GM12878 (cell line): ENCODE results near the gene PDZD2. TPM values are rescaled to one million over a fixed set of nuclear protein-coding genes. Genes with fewer than 3 reads are reported as not detected.

Source experiments
- ATAC-seq: fragments of 200-7000 bp; cut with Tn5 transposase; 3 replicates; pipeline ENCODE4 v1.9.1; 2020; ENCODE audit warnings: mild to moderate bottlenecking, moderate library complexity
- BruUV-seq: library from RNA; stranded (reverse); fragments of 400-500 nt; replicated peaks from 2 replicates; lab custom pipeline; 2021; lab: Mats Ljungman, UMichigan
- CTCF ChIA-PET: fragments of 300-600 bp; sonication (Branson Sonifier 250); formaldehyde crosslinking; extraction: SDS; loops from one replicate; lab custom pipeline; 2021; ENCODE audit warnings: inconsistent platforms; lab: Yijun Ruan, JAX
- POLR2A ChIA-PET: fragments of 350-600 bp; formaldehyde crosslinking; extraction: SDS; loops from one replicate; lab custom pipeline; 2021; ENCODE audit warnings: inconsistent platforms; lab: Charles Lee
- RAD21 ChIA-PET: fragments of 300-600 bp; sonication (Branson Sonifier 250); formaldehyde crosslinking; loops from one replicate; lab custom pipeline; 2023; ENCODE audit warnings: antibody characterized with exemption; ENCODE audit not compliant: unreplicated experiment; lab: Charles Lee
- SMC1A ChIA-PET: fragments of 300-600 bp; sonication (Branson Sonifier 250); formaldehyde crosslinking; loops from one replicate; lab custom pipeline; 2023; ENCODE audit not compliant: unreplicated experiment, uncharacterized antibody; lab: Charles Lee
- DNase-seq: peaks from one replicate; pipeline ENCODE4 v3.0.0-alpha.2; 2011; ENCODE audit warnings: low read depth, low spot score
- FAIRE-seq: peaks from 3 replicates; lab custom pipeline; 2011; peaks lifted over from hg19 to GRCh38; lab: Jason Lieb, UNC
- H2AFZ ChIP-seq: 2 replicates; pipeline ENCODE4 v1.6.0; 2011; ENCODE audit warnings: low read depth, low read length, control low read depth; ENCODE audit not compliant: control insufficient read depth
- H3K27ac ChIP-seq: 2 replicates; pipeline ENCODE4 v1.5.1; 2011; ENCODE audit warnings: control low read depth; ENCODE audit not compliant: control insufficient read depth, insufficient read depth
- H3K27me3 ChIP-seq, 2 experiments: replicated peaks in 1 of 2; 2 replicates each; pipeline versions ENCODE4 v1.6.0 to v1.6.1; 2011; ENCODE audit warnings: low read length in 1 of 2; ENCODE audit not compliant: control insufficient read depth in 2 of 2, insufficient read depth in 2 of 2
- H3K36me3 ChIP-seq, 2 experiments: 2 replicates each; pipeline ENCODE4 v1.5.1; 2011; ENCODE audit warnings: low read length in 1 of 2; ENCODE audit not compliant: control insufficient read depth in 2 of 2, insufficient read depth in 2 of 2
- H3K4me1 ChIP-seq: 2 replicates; pipeline ENCODE4 v1.6.1; 2011; ENCODE audit warnings: mild to moderate bottlenecking, low read length, moderate library complexity, mixed read lengths; ENCODE audit not compliant: control insufficient read depth, insufficient read depth
- H3K4me2 ChIP-seq: 2 replicates; pipeline ENCODE4 v1.6.0; 2011; ENCODE audit warnings: control low read depth; ENCODE audit not compliant: control insufficient read depth, insufficient read depth
- H3K4me3 ChIP-seq: fragments of 200-600 bp; sonication (generic); 2 replicates; pipeline ENCODE4 v1.5.1; 2016
- H3K79me2 ChIP-seq: 2 replicates; pipeline ENCODE4 v1.6.0; 2011; ENCODE audit warnings: low read length; ENCODE audit not compliant: control insufficient read depth, insufficient read depth
- H3K9ac ChIP-seq: 2 replicates; pipeline ENCODE4 v1.8.0; 2011; ENCODE audit warnings: low read length, control low read depth, mixed read lengths; ENCODE audit not compliant: control insufficient read depth, insufficient read depth
- H3K9me3 ChIP-seq: replicated peaks from 3 replicates; pipeline ENCODE4 v1.5.1; 2011; ENCODE audit warnings: mild to moderate bottlenecking, low read length; ENCODE audit not compliant: control insufficient read depth, insufficient read depth
- H4K20me1 ChIP-seq: 2 replicates; pipeline ENCODE4 v1.6.0; 2011; ENCODE audit not compliant: control insufficient read depth, insufficient read depth
- EED ChIP-seq: sonication (generic); IDR thresholded peaks from 2 replicates; pipeline ENCODE4 v1.6.1; 2016; ENCODE audit warnings: antibody characterized with exemption, low read depth
- EZH2 ChIP-seq: IDR thresholded peaks from 2 replicates; pipeline ENCODE4 v1.6.1; 2012; ENCODE audit warnings: low read depth, mild to moderate bottlenecking, control low read depth, inconsistent platforms, low read length, borderline replicate concordance; ENCODE audit not compliant: control insufficient read depth
- FOS ChIP-seq: IDR thresholded peaks from 3 replicates; pipeline ENCODE4 v1.6.1; 2011; ENCODE audit warnings: borderline replicate concordance; ENCODE audit not compliant: insufficient read length; ENCODE audit errors: extremely low read depth
- MTA3 ChIP-seq: IDR thresholded peaks from 2 replicates; pipeline ENCODE4 v1.6.1; 2012; ENCODE audit warnings: low read length, inconsistent platforms, borderline replicate concordance
- NR2C2 ChIP-seq: IDR thresholded peaks from 2 replicates; pipeline ENCODE4 v1.6.1; 2011; ENCODE audit warnings: borderline replicate concordance, low read depth; ENCODE audit not compliant: control insufficient read depth, insufficient read length
- NR2F1 ChIP-seq: fragments of 450-650 bp; conservative IDR thresholded peaks from 2 replicates; pipeline ENCODE4 v1.6.1; 2017; ENCODE audit warnings: mild to moderate bottlenecking
- PKNOX1 ChIP-seq: fragments of 450-650 bp; IDR thresholded peaks from 2 replicates; pipeline ENCODE4 v1.6.1; 2016; ENCODE audit warnings: mild to moderate bottlenecking
- POU2F2 ChIP-seq: IDR thresholded peaks from 3 replicates; pipeline ENCODE4 v1.6.1; 2011; ENCODE audit warnings: low read depth, mild to moderate bottlenecking, low read length, borderline replicate concordance
- REST ChIP-seq: IDR thresholded peaks from 2 replicates; pipeline ENCODE4 v1.6.1; 2012; ENCODE audit warnings: mild to moderate bottlenecking, low read depth, low read length
- SKIL ChIP-seq: fragments of 450-650 bp; IDR thresholded peaks from 2 replicates; pipeline ENCODE4 v1.6.1; 2017; ENCODE audit warnings: mild to moderate bottlenecking, low read depth, inconsistent platforms; ENCODE audit not compliant: poor library complexity, severe bottlenecking
- SMARCA5 ChIP-seq: fragments of 450-650 bp; IDR thresholded peaks from 2 replicates; pipeline ENCODE4 v1.6.1; 2017; ENCODE audit warnings: mild to moderate bottlenecking
- SPI1 ChIP-seq: IDR thresholded peaks from 2 replicates; pipeline ENCODE4 v1.6.1; 2011; ENCODE audit warnings: low read depth, mild to moderate bottlenecking, low read length, moderate library complexity, borderline replicate concordance; ENCODE audit not compliant: insufficient read depth
- SREBF1 ChIP-seq: IDR thresholded peaks from 2 replicates; pipeline ENCODE4 v1.6.1; 2012; ENCODE audit warnings: mild to moderate bottlenecking, low read length
- TAF1 ChIP-seq: IDR thresholded peaks from 2 replicates; pipeline ENCODE4 v1.6.1; 2011; ENCODE audit warnings: mild to moderate bottlenecking, low read depth, low read length, borderline replicate concordance
- ZNF24 ChIP-seq: fragments of 450-650 bp; IDR thresholded peaks from 2 replicates; pipeline ENCODE4 v1.6.1; 2017; ENCODE audit warnings: antibody characterized with exemption, mild to moderate bottlenecking
- WGBS: methylation state at CpG from one replicate; pipeline ENCODE4 v1.1.6; 2016; ENCODE audit warnings: low lambda C conversion rate; ENCODE audit not compliant: insufficient replicate concordance, insufficient coverage; ENCODE audit errors: missing lambda C conversion rate; 5-methylcytosine and 5-hydroxymethylcytosine counted together
- in situ Hi-C: fragments of 300-500 bp; cut with MboI; formaldehyde crosslinking; loops from 9 replicates; pipeline ENCODE4 v1.14.3; 2018; ENCODE audit warnings: mixed read lengths
- intact Hi-C: fragments of 100-400 bp; cut with micrococcal nuclease; formaldehyde crosslinking; loops from one replicate; pipeline ENCODE4 v1.14.2; 2022; ENCODE audit not compliant: unreplicated experiment
- polyA plus RNA-seq, 11 experiments: library from polyadenylated mRNA; depleted of rRNA in 4 of 11; unstranded in 6 of 11; stranded (reverse) in 5 of 11; fragments of >200 nt; fragmentation: Nextera tagmentation in 4 of 11; fragmentation: Illumina TruSeq in 1 of 11; extraction: Ambion mirVana in 4 of 11; extraction: Trizol in 1 of 11; gene quantifications; 1 replicate in 1 of 11; 2 replicates in 10 of 11; pipeline versions ENCODE4 v1.2.1 to v1.2.3, GENCODE V29; 2011 to 2016; ENCODE audit warnings: inconsistent platforms in 2 of 11, missing spikeins in 2 of 11, low read depth in 1 of 11
- total RNA-seq, 4 experiments: library from RNA; depleted of rRNA in 3 of 4; stranded (reverse); fragments of >200 nt in 3 of 4; fragmentation: Illumina TruSeq in 1 of 4; extraction: Trizol in 1 of 4; gene quantifications; 2 replicates each; pipeline versions ENCODE4 v1.2.1 to v1.2.3, GENCODE V29; 2013 to 2021
- TF ChIP-seq, protein P1 (sequence below): fragments of 450-650 bp; IDR thresholded peaks from 2 replicates; pipeline ENCODE4 v1.6.1; 2017; ENCODE audit warnings: borderline replicate concordance

PDZD2 gene
- total and polyA plus RNA-seq, 10 of the 15 experiments (the other 5 are each of a cell fraction or from before 2014, with no cell fraction given): 0.01 to 0.58 (median 0.29) TPM; not detected in 3

- TF ChIP-seq SKIL (no peak), MTA3 (no peak), NR2C2 (no peak), TAF1 (no peak), SREBF1 (no peak)
These were observed 443.8 kb downstream of the PDZD2 start (continued) for GRCh38 chr5:32082701-32083100.

- no peak overlapping the region for H3K27ac ChIP-seq
- SMC1A ChIA-PET: interaction anchor here (1.1 kb wide), 1 partner anchor 9 kb away, joined by 3 read pairs; no protein-coding TSS in a partner anchor
- no peaks in the 10 kb centered on the region for H3K27me3 ChIP-seq
- H3K9me3 ChIP-seq: no peaks in the 10 kb centered on the region
- no peaks in the 10 kb centered on the region for H3K4me1 ChIP-seq
- no peak overlapping the region for H2AFZ ChIP-seq
- 60% methylated on average over 10 of the region's 10 CpGs for WGBS
- no TSS peak for BruUV-seq
- CTCF ChIA-PET: interaction anchor here (1.1 to 1.5 kb wide), 2 partner anchors 9 kb away, joined by 3 to 9 read pairs; no protein-coding TSS in a partner anchor
- no peak overlapping the region for H3K4me3 ChIP-seq
- ATAC-seq: no peak
- no peaks in the 10 kb centered on the region for H3K79me2 ChIP-seq
- RAD21 ChIA-PET: no interaction called here
- H3K4me2 ChIP-seq: no peak overlapping the region
- intact Hi-C loops (no loop called here), in situ Hi-C loops (no loop called here)
- DNase-seq: no peak
- no peaks in the 10 kb centered on the region for H4K20me1 ChIP-seq
- H3K9ac ChIP-seq: no peak overlapping the region
- FAIRE-seq: no peak
- no peaks in the 10 kb centered on the region for H3K36me3 ChIP-seq
- POLR2A ChIA-PET: no interaction called here
- TF ChIP-seq REST (no peak), SPI1 (no peak), SMARCA5 (no peak), EZH2 (no peak), PKNOX1 (no peak), NR2F1 (no peak), FOS (no peak), POU2F2 (no peak), EED (no peak), ZNF24 (no peak)
- TF ChIP-seq, protein P1, sequence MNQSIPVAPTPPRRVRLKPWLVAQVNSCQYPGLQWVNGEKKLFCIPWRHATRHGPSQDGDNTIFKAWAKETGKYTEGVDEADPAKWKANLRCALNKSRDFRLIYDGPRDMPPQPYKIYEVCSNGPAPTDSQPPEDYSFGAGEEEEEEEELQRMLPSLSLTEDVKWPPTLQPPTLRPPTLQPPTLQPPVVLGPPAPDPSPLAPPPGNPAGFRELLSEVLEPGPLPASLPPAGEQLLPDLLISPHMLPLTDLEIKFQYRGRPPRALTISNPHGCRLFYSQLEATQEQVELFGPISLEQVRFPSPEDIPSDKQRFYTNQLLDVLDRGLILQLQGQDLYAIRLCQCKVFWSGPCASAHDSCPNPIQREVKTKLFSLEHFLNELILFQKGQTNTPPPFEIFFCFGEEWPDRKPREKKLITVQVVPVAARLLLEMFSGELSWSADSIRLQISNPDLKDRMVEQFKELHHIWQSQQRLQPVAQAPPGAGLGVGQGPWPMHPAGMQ: no peak
These were observed 445.1 kb downstream of the PDZD2 start for GRCh38 chr5:32083981-32084430.
